Type B pancreatic cell (in vitro differentiated cells): ENCODE results near the gene ARMC5. TPM values are rescaled to one million over a fixed set of nuclear protein-coding genes. Genes with fewer than 3 reads are reported as not detected.
A peak's percentile ranks its signal among the peaks of the same experiment; 100 is the strongest.

Experiments used
- DNase-seq: peaks from one replicate; pipeline ENCODE4 v3.0.0; 2021; ENCODE audit warnings: mixed read lengths; ENCODE audit not compliant: unreplicated experiment; ENCODE audit errors: extremely low spot score
- H3K27ac Mint-ChIP-seq: 2 replicates; pipeline ENCODE4 v1.8.0; 2021; ENCODE audit warnings: mild to moderate bottlenecking, mixed read lengths
- H3K27me3 Mint-ChIP-seq: 2 replicates; pipeline ENCODE4 v1.8.0; 2021; ENCODE audit warnings: mixed read lengths
- H3K36me3 Mint-ChIP-seq: 2 replicates; pipeline ENCODE4 v1.8.0; 2021; ENCODE audit warnings: mixed read lengths
- H3K4me1 Mint-ChIP-seq: one replicate; pipeline ENCODE4 v1.8.0; 2021; ENCODE audit warnings: mixed read lengths; ENCODE audit not compliant: unreplicated experiment
- H3K4me3 Mint-ChIP-seq: 2 replicates; pipeline ENCODE4 v1.8.0; 2021; ENCODE audit warnings: mild to moderate bottlenecking, mixed read lengths
- H3K9me3 Mint-ChIP-seq: 2 replicates; pipeline ENCODE4 v1.8.0; 2021; ENCODE audit warnings: mixed read lengths
- total RNA-seq: library from RNA; stranded (reverse); gene quantifications from 2 replicates; pipeline ENCODE4 v1.2.1, GENCODE V29; 2021; ENCODE audit warnings: low replicate concordance
- TF ChIP-seq, protein P1 (sequence below): fragments of 200-600 bp; sonication (generic); conservative IDR thresholded peaks from 2 replicates; pipeline ENCODE4 v1.5.0; 2021; ENCODE audit warnings: antibody characterized with exemption, mild to moderate bottlenecking

Gene ARMC5
- total RNA-seq, 1 donor from 2014 or later: 11.1 TPM

DNA sequence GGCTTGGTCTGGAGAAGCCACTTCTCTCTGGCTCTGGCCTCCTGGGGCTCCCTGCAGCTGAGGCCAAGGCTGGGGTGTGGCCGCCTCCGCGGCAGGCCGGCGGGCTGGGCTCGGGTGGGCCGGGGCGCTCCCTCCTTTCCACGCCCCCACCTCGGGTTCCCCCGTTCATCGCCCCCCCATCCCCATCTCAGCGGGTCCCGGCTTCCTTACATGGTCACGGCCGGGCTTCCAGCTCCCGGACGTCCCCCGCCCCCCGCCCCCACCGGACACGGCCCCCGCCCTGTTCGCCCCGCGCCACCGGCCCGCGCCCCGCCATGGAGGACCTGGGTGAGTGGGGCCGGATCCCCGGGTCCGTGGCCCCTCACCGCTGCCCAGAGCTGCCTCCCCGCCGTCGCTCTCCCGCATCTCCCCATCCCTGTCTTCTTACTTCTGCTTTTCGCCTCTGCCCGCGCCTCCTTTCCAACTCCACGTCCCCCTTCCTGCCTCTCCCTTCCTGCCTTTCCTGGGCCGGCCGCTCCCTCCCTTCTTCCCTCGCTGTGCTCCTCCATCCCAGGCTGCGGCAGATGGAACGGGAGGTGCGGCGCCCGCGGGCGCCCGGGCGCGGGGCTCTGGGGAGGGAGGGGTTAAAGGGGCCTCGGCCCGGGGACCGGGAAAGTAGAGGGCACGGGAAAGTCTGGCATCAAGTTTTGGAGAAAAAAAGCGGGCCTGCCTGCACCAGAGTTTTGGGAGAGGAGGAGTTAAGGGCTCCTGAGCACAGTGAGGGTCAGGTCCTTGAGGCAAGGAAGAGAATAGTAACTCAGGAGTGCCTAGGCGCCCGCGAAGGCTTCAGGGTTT lies 12.8 kb downstream of the ARMC5 start, which contains the start of gene TGFB1I1:
Gene TGFB1I1 (plus strand): TSS at position 278 of the 834 bp plus-strand sequence. CDS start 37 bp downstream, at position 315.
- peaks cover 15% of the 10 kb centered on the region for H3K4me1 Mint-ChIP-seq
- peak within 1 kb of the TSS; percentile 56 for H3K27ac Mint-ChIP-seq
- DNase-seq: no peak

DNA sequence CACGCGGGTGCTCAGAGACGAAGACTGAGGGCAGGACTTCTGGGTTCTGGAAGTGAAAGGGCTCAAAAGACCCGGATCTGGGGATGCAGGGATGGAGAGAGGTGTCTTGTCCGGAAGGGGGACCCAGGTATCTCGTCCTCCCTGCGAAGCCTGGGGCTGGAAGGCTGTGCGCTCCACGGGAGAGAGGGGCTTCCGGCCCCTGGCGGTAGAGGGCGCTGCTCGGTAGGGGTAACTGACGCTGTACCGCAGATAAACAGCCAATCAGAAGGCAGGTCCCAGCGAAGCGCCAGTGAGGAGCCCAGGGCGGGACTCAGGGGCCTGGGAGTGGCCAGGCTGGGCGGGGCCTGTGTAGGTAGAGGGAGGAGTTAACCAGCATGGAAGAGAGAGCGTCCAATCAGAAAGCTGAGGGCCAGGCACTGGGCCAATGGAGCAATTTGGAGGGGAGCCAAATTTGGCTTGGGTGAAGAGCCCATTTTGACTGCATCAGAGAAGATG lies 13.5 kb downstream of the ARMC5 start:
- peak overlapping the region; percentile 31 for H3K27ac Mint-ChIP-seq

More for the DNA sequence above, 12.8 kb downstream of the ARMC5 start, which contains the start of gene TGFB1I1:
- H3K27me3 Mint-ChIP-seq: peaks cover 40% of the 10 kb centered on the region
- no peaks in the 10 kb centered on the region for H3K9me3 Mint-ChIP-seq
- H3K36me3 Mint-ChIP-seq: peaks cover 5% of the 10 kb centered on the region
- H3K4me3 Mint-ChIP-seq: peak within 1 kb of the TSS; percentile 87
- TF ChIP-seq, protein P1, sequence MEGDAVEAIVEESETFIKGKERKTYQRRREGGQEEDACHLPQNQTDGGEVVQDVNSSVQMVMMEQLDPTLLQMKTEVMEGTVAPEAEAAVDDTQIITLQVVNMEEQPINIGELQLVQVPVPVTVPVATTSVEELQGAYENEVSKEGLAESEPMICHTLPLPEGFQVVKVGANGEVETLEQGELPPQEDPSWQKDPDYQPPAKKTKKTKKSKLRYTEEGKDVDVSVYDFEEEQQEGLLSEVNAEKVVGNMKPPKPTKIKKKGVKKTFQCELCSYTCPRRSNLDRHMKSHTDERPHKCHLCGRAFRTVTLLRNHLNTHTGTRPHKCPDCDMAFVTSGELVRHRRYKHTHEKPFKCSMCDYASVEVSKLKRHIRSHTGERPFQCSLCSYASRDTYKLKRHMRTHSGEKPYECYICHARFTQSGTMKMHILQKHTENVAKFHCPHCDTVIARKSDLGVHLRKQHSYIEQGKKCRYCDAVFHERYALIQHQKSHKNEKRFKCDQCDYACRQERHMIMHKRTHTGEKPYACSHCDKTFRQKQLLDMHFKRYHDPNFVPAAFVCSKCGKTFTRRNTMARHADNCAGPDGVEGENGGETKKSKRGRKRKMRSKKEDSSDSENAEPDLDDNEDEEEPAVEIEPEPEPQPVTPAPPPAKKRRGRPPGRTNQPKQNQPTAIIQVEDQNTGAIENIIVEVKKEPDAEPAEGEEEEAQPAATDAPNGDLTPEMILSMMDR: no peak

DNA sequence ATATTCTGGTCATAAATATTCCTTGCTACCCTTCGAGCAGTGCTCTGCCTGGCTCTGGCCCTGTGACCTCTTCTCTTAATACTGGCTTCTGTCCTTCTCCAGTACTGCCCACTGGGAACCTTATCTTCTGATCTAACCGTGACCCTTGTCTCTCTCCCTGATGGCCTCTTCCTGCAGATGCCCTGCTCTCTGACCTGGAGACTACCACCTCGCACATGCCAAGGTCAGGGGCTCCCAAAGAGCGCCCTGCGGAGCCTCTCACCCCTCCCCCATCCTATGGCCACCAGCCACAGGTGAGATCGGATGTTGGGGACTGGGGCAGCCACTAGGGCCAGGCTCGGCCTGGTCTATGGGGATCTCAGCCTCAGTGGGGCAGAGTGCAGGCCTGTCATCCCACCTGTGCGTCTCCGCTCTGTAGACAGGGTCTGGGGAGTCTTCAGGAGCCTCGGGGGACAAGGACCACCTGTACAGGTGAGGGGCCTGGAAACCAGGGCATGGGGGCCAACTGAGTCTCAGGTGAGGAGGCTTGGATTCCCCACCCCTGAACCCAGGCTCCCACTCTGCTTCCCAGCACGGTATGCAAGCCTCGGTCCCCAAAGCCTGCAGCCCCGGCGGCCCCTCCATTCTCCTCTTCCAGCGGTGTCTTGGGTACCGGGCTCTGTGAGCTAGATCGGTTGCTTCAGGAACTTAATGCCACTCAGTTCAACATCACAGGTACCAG lies 14.1 kb downstream of the ARMC5 start:
- H3K27me3 Mint-ChIP-seq: peaks cover 46% of the 10 kb centered on the region
- peaks cover 15% of the 10 kb centered on the region for H3K4me1 Mint-ChIP-seq
- TF ChIP-seq, protein P1: no peak
- no peak for DNase-seq
- H3K9me3 Mint-ChIP-seq: no peaks in the 10 kb centered on the region
- H3K27ac Mint-ChIP-seq: peak overlapping the region; percentile 31
- H3K36me3 Mint-ChIP-seq: peaks cover 5% of the 10 kb centered on the region
- peak overlapping the region; percentile 87 for H3K4me3 Mint-ChIP-seq

More for the DNA sequence above, 13.5 kb downstream of the ARMC5 start:
- no peak for DNase-seq
- no peaks in the 10 kb centered on the region for H3K9me3 Mint-ChIP-seq
- TF ChIP-seq, protein P1: peak; percentile 75
- peak overlapping the region; percentile 87 for H3K4me3 Mint-ChIP-seq
- peaks cover 5% of the 10 kb centered on the region for H3K36me3 Mint-ChIP-seq
- peaks cover 15% of the 10 kb centered on the region for H3K4me1 Mint-ChIP-seq
- H3K27me3 Mint-ChIP-seq: peaks cover 41% of the 10 kb centered on the region

DNA sequence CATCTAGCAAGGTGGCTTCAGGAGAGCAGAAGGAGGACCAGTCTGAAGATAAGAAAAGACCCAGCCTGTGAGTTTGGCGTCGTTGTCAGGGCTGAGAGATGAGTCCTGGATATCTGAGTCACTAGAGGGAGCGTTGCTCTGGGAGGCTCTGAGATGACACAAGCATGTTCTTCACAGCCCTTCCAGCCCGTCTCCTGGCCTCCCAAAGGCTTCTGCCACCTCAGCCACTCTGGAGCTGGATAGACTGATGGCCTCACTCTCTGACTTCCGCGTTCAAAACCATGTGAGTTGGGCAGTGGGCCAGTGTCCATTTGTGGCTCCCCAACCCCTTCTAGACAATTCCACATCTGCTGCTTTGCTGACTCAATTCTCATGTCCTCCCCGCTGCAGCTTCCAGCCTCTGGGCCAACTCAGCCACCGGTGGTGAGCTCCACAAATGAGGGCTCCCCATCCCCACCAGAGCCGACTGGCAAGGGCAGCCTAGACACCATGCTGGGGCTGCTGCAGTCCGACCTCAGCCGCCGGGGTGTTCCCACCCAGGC lies 14.9 kb downstream of the ARMC5 start:
- TF ChIP-seq, protein P1: no peak
- Mint-ChIP-seq H3K4me1 (peaks cover 15% of the 10 kb centered on the region), H3K9me3 (no peaks in the 10 kb centered on the region), H3K4me3 (peak overlapping the region; percentile 45), H3K36me3 (peaks cover 5% of the 10 kb centered on the region), H3K27ac (no peak overlapping the region), H3K27me3 (peaks cover 46% of the 10 kb centered on the region)
- DNase-seq: no peak
